Measurements from ENCODE around the gene NPTX1.

Gene NPTX1

GRCh38 chr17:80426671-80427326, 49.6 kb downstream of the NPTX1 start:
- no peak for DNase-seq (ENCODE audit: low read depth, low spot score)

DNA sequence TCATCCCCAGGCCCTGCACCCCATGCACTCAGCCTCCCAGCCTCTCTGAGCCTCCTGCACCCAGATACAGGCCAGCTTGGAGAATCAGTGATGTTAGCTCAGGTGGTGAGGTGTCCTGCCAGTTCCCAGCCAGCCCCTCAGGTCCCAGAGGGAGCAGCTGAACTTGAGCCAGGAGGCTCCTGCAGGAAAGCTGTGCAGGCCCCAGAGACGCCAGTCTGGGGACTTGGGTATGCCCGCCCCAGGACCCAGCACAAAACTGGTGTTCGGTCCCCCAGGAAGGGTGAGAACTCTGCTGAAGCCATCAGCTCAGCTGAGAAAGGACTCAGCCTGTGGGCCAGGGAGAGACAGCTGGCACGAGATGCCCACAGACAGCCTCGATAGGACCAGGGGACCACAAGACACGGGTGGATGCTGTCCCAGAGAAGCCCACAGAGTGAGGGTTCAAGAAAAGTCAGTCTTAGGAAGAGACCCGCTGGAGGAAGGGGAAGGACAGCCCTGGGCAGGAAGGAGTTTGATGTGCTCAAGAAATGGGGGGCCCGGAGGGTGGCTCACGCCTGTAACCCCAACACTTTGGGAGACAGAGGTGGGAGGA, 50.5 kb downstream of the NPTX1 start:
- no peak for DNase-seq (ENCODE audit: low read depth, low spot score)

DNA sequence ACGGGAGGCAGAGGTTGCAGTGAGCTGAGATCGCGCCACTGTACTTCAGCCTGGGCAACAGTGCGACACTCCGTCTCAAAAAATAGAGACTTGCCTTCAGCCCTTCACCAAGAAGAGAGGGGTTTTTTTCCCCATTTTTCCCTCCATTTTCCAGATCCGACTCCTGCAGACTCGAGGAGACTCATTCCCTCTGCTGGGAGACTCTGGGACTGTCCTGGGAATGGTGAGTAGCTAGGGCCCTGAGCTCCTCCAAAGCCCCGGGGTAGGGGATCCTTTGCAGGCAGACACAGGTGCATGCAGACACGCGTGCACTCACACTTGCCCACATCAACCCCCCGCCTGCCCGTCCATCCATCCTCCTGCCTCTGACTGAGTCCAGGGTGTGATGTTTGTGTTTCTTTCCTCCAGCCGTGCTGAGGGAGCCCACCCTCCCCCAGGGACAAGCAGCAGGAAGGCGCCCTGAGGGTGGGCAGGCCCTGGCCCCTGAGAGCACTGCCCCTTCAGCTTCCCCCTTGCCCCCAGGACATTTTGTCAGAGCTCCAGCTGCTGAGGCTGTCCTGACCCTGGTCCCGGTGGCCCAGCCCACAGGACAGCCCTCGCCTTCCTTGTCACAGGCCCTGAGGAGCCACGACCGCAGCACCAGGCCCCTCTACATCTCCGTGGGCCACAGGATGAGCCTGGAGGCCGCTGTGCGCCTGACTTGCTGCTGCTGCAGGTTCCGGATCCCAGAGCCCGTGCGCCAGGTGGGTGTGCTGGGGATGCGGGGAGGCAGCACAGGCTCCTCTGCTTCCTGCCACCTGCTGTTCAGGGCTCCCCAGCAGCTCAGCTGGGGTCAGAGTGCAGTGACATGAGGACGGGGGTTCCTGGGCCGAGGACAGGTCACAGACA, 51.3 kb downstream of the NPTX1 start:
- DNase-seq (ENCODE audit: low read depth, low spot score): no peak

- DNase-seq (ENCODE audit: low read depth, low spot score): no peak
Measured at GRCh38 chr17:80424261-80424660, 52.1 kb downstream of the NPTX1 start.

- no peak for DNase-seq (ENCODE audit: low read depth, low spot score)
Measured at GRCh38 chr17:80423536-80424225, 52.7 kb downstream of the NPTX1 start.

- no peak for DNase-seq (ENCODE audit: low read depth, low spot score)
Measured at GRCh38 chr17:80422981-80423380, 53.4 kb downstream of the NPTX1 start.

- no peak for DNase-seq (ENCODE audit: low read depth, low spot score)
Measured at GRCh38 chr17:80422276-80422675, 54.1 kb downstream of the NPTX1 start.

GRCh38 chr17:80421381-80422090, 54.9 kb downstream of the NPTX1 start:
- DNase-seq (ENCODE audit: low read depth, low spot score): no peak

DNA sequence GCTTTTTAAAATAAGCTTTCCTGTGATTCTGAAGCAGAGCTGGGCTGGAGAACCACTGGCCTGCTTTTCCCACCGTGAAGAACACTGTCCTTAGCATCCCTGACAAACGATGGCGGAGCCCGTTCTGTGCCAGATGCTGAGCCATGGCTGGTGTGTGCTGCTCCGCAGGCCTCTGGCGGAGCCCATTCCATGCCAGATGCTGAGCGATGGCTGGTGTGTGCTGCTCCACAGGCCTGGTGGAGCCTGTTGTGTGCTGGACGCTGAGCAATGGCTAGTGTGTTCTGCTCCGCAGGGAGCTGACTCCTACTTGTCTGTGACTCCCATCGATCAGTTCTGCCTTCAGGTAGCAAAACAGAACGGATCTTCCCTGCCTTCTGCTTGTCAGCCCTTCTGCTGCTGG, 57.2 kb downstream of the NPTX1 start:
- DNase-seq (ENCODE audit: low read depth, low spot score): no peak

DNA sequence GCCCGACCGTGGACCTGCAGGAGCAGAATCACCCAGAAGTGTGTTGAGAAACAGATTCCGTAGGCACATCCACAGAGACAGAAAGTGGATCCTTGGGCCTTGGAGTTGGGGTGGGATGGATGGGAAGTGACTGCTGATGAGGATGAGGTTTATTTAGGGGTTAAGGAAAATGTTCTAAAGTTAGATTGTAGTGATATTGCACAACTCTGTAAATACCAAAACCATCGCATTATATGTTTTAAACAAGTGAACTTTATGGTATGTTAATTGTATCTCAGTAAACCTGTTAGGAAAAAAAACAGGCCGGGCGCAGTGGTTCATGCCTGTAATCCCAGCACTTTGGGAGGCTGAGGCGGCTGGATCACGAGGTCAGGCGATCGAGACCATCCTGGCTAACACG, 57.8 kb downstream of the NPTX1 start:
- no peak for DNase-seq (ENCODE audit: low read depth, low spot score)

All from brain pericyte (primary cell).